NCI-H526 treated with DMSO at 0.1 percent for 48 hours (cell line): Measurements from ENCODE around the gene IPCEF1.
"Not testable (repeated sequence)": the region's sequence is repeated elsewhere in the genome, so short reads cannot be mapped to it uniquely, and the experiment has no call there.

Source experiments
- DNase-seq: peaks from one replicate; lab custom pipeline; 2025; lab: John Stamatoyannopoulos, UW

IPCEF1 gene

GRCh38 chr6:154247119-154247861, 109.3 kb downstream of the IPCEF1 start:
- peak; percentile 80 for DNase-seq

DNA sequence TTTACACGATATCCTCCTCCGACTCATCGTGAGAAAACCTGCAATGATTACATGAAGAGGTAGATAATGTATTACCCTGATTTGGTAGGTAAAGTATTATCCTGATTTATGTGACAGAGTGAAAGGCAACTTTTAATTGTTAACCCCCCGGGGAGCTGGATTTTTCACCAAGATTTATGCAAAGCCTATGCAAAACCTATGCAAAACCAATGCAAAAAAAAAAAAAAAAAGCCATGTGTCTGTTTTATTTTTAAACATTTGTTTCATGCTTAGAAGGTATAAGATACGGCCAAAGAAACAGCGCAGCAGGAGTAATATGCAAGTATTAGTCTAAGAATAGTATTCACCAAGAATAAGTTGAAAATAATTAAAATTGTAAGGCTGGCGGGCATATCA, 109.9 kb downstream of the IPCEF1 start:
- peak; percentile 80 for DNase-seq

- no peak for DNase-seq
Measured at GRCh38 chr6:154245506-154245905, 111.1 kb downstream of the IPCEF1 start.

- DNase-seq: no peak
Measured at GRCh38 chr6:154243793-154244750, 112.5 kb downstream of the IPCEF1 start.

DNA sequence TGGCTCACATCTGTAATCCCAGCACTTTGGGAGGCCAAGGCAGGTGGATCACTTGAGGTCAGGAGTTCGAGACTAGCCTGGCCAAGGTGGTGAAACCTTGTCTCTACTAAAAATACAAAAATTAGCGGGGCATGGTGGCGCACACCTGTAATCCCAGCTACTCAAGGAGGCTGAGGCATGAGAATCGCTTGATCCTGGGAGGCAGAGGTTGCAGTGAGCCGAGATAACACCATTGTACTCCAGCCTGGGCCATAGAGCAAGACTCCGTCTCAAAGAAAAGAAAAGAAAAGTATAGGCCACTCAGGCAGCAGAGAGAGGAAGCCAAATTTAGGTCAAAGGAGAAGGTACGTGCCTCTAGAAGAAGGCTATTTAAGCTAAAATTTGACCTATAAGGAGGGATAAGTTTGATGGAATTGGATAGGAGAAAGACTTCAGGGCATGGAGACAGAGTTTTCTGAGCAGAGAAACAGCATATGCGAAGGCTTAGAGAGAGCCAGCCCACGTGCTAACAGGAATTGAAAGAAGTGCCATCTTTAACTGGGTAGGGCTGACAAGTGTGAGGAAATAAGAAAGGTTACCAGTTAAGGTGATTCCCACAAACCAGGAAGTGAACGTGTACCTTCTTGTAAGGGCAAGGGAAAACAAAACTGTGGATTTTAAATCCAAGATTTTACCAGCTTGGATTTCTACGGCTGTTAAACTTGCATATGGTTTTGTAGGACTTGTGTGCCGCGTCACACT, 113.8 kb downstream of the IPCEF1 start:
- DNase-seq: no peak

GRCh38 chr6:154241581-154241980, 115.0 kb downstream of the IPCEF1 start:
- no peak for DNase-seq

DNA sequence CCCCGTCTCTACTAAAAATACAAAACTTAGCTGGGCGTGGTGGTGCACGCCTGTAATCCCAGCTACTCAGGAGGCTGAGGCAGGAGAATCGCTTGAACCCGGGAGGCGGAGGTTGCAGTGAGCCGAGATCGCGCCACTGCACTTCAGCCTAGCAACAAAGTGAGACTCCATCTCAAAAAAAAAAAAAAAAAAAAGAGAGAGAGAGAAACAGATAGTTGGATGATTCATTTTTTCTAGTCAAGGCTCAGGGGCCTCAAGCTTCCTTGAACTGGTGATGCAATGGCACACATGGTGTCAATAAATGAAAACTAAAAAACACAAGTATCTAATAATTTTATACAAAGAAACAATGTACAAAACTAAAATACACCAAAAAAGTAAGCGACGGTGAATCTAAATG, 115.5 kb downstream of the IPCEF1 start:
- not testable (repeated sequence) for DNase-seq

DNA sequence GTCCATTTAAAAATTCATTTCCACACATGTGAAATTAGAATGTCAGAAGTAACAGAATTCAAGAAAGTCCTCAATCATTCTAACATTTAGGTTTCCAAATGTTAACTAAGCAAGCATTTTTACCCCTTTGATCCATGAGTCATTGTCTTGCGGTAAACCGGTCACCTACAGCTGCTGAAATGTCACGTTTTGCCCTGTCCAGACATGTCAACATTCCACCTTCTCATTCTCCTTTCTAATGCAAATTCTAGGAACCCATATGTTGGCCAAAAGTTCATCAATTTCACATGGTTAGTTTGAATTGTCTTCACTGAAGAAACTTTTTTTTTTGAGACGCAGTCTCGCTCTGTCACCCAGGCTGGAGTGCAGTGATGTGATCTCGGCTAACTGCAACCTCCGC, 117.2 kb downstream of the IPCEF1 start:
- no peak for DNase-seq

- no peak for DNase-seq
Measured at GRCh38 chr6:154238831-154239230, 117.8 kb downstream of the IPCEF1 start.

- DNase-seq: no peak
Measured at GRCh38 chr6:154236646-154237301, 119.8 kb downstream of the IPCEF1 start.

DNA sequence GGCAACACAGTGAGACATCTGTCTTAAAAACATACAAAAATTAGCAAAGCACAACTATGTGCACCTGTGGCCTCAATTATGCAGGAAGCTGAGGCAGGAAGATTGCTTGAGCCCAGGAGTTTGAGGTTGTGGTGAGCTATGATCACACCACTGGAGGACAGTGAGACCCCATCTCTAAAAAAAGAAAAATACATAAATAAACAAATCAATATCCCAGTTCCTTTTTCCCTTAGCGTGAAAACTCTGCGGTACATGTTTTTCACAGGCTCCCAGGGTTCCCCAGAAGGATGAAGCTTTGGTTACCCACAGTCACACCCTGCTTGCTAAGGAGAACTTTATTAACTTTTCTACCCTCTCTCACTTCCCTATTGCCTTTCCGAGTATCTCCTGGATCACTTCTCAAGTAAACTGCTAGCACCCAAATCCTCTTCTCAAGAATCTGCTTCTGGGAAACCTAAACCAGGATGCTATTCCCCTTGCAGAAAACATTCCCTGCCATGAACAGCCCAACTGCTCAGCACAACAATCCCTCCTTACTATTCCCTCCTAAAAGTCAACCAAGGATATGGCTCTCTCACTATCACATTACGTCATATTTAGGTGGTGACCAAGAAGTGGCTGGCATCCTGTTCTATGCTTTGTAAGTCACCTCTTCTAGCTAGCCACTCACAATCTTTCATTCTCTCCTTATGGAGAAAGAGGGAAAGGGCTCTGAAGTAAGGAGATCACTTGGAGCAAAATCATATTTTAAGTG, 122.4 kb downstream of the IPCEF1 start:
- no peak for DNase-seq

- DNase-seq: no peak
Measured at GRCh38 chr6:154233383-154233782, 123.2 kb downstream of the IPCEF1 start.

GRCh38 chr6:154232013-154232910, 124.3 kb downstream of the IPCEF1 start:
- no peak for DNase-seq

GRCh38 chr6:154230910-154231595, 125.5 kb downstream of the IPCEF1 start:
- DNase-seq: no peak

DNA sequence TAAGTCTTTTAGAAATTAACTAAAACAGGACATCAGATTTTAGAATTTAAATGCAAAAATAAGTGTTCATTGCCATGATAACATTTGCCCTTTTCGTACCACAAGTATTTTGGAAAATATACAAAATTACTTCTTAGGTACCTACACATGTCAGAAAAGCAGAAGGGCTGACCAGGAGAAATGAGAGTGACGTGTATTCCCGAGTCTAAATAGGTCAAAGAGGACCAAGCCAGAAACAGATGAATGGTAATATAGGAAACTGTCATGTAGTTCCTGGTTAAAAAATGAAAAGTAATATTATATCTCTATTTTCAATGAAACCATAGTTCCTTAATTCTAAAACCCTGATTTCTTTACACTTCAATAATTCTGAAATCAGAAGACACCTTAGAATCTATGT, 126.2 kb downstream of the IPCEF1 start:
- DNase-seq: no peak

DNA sequence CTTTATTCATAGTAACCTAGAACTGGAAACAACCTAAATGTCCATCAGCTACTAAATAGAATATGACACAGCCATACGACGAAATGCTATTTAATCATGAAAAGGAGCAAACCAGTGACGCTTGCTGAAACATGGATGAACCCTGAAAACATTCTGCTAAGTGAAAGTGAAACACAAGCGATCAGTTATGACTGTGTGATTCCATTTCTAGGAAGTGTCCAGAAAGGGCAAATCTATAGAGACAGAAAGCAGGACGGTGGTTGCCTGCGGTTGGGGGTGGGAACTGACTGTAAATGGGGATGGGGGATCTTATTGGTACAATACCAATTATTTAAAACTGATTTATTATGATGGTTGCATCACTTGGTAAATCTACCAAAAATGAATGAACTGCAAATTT, 126.8 kb downstream of the IPCEF1 start:
- no peak for DNase-seq

GRCh38 chr6:154228521-154228905, 128.1 kb downstream of the IPCEF1 start:
- no peak for DNase-seq

DNA sequence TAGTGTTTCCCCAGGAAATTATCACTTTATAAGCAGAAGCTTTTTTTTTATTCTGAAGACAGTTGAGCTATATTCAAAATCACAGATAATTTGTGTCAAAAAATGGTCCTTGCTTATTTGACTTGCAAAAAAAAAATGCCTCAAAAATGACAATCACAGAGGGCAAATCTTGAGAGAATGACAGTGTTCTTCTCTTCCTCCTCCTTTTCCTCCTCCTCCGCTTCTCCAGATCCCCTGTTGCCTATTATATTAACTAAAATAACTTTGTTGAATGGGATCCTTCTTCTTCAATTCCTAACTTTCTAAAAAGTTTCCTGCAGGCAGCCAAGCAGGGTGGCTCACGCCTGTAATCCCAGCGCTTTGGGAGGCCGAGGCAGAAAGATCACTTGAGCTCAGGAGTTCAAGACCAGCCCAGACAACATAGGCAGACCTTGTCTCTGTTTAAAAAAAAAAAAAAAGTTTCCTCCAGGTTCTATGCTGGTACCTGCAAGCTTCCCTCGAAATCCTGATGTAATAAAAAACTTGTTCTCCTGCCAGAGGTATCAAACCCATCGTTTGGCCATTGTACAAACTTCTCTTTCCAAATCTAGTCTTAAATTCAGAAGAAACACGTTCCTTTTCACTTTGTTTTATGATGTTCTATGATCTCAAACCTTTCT, 128.6 kb downstream of the IPCEF1 start:
- no peak for DNase-seq

- DNase-seq: no peak
Measured at GRCh38 chr6:154226461-154226860, 130.1 kb downstream of the IPCEF1 start.
